Measurements from ENCODE around the gene TRIM2. TPM values are rescaled to one million over a fixed set of nuclear protein-coding genes. Genes with fewer than 3 reads are reported as not detected.

Gene TRIM2
- total and polyA plus RNA-seq, 2 of the 8 experiments (the other 6 are each of a cell fraction or from before 2014, with no cell fraction given): 34.0 to 59.8 TPM

DNA sequence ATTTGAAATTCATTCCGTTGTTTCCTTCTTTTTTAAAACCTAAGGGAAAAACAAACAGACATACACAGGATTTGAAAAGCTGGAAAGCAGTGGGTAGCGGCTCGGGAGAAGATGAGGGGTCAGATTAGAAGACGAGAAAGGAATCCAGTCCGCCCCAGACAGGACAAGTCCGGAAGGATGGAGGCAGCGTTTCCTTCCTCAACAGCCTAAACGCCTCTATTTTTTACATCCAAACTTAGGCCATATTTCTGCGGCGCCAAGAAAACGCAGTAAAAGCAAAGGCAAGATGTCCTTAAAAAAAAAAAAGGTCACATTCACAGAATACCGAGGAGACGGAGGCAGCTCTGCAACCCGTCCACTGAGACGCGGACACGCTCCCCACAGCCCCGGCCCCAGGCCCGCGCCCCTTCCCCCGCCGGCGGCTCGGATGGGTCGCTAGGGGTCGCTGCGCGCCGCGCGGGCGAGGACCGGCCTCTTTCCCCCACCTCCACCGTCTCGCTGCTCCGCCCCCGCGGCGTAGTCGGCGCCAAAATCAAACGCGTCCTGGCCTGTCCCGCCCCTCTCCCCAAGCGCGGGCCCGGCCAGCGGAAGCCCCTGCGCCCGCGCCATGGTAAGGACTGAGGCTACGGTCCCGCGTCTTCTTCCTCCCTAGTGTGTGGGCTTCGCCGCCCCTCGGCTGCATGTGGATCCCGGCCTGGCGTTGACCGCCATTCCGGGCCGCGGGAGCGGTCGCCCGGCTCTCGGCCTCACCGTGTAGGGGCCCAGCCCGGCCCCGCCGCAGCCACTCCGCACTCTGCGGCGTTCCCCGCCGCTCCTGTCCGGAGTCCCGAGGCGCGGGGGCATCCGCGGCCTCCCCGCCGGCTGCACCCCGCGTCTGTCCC is 140.1 kb downstream of the TRIM2 start, which contains the start of gene MND1 (continued):
- TF ChIP-seq, protein P1, sequence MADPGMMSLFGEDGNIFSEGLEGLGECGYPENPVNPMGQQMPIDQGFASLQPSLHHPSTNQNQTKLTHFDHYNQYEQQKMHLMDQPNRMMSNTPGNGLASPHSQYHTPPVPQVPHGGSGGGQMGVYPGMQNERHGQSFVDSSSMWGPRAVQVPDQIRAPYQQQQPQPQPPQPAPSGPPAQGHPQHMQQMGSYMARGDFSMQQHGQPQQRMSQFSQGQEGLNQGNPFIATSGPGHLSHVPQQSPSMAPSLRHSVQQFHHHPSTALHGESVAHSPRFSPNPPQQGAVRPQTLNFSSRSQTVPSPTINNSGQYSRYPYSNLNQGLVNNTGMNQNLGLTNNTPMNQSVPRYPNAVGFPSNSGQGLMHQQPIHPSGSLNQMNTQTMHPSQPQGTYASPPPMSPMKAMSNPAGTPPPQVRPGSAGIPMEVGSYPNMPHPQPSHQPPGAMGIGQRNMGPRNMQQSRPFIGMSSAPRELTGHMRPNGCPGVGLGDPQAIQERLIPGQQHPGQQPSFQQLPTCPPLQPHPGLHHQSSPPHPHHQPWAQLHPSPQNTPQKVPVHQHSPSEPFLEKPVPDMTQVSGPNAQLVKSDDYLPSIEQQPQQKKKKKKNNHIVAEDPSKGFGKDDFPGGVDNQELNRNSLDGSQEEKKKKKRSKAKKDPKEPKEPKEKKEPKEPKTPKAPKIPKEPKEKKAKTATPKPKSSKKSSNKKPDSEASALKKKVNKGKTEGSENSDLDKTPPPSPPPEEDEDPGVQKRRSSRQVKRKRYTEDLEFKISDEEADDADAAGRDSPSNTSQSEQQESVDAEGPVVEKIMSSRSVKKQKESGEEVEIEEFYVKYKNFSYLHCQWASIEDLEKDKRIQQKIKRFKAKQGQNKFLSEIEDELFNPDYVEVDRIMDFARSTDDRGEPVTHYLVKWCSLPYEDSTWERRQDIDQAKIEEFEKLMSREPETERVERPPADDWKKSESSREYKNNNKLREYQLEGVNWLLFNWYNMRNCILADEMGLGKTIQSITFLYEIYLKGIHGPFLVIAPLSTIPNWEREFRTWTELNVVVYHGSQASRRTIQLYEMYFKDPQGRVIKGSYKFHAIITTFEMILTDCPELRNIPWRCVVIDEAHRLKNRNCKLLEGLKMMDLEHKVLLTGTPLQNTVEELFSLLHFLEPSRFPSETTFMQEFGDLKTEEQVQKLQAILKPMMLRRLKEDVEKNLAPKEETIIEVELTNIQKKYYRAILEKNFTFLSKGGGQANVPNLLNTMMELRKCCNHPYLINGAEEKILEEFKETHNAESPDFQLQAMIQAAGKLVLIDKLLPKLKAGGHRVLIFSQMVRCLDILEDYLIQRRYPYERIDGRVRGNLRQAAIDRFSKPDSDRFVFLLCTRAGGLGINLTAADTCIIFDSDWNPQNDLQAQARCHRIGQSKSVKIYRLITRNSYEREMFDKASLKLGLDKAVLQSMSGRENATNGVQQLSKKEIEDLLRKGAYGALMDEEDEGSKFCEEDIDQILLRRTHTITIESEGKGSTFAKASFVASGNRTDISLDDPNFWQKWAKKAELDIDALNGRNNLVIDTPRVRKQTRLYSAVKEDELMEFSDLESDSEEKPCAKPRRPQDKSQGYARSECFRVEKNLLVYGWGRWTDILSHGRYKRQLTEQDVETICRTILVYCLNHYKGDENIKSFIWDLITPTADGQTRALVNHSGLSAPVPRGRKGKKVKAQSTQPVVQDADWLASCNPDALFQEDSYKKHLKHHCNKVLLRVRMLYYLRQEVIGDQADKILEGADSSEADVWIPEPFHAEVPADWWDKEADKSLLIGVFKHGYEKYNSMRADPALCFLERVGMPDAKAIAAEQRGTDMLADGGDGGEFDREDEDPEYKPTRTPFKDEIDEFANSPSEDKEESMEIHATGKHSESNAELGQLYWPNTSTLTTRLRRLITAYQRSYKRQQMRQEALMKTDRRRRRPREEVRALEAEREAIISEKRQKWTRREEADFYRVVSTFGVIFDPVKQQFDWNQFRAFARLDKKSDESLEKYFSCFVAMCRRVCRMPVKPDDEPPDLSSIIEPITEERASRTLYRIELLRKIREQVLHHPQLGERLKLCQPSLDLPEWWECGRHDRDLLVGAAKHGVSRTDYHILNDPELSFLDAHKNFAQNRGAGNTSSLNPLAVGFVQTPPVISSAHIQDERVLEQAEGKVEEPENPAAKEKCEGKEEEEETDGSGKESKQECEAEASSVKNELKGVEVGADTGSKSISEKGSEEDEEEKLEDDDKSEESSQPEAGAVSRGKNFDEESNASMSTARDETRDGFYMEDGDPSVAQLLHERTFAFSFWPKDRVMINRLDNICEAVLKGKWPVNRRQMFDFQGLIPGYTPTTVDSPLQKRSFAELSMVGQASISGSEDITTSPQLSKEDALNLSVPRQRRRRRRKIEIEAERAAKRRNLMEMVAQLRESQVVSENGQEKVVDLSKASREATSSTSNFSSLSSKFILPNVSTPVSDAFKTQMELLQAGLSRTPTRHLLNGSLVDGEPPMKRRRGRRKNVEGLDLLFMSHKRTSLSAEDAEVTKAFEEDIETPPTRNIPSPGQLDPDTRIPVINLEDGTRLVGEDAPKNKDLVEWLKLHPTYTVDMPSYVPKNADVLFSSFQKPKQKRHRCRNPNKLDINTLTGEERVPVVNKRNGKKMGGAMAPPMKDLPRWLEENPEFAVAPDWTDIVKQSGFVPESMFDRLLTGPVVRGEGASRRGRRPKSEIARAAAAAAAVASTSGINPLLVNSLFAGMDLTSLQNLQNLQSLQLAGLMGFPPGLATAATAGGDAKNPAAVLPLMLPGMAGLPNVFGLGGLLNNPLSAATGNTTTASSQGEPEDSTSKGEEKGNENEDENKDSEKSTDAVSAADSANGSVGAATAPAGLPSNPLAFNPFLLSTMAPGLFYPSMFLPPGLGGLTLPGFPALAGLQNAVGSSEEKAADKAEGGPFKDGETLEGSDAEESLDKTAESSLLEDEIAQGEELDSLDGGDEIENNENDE (IDR thresholded peaks at IDR 0.05; ENCODE audit: insufficient replicate concordance, low read length): no peak
- peak; percentile 67; the same call in 1 of the 2 replicates for TF ChIP-seq TBP (IDR thresholded peaks at IDR 0.05; ENCODE audit: low read depth, low read length)
- no peak for TF ChIP-seq BACH1 (IDR thresholded peaks at IDR 0.05; ENCODE audit: low read length)
- TF ChIP-seq, protein P2, sequence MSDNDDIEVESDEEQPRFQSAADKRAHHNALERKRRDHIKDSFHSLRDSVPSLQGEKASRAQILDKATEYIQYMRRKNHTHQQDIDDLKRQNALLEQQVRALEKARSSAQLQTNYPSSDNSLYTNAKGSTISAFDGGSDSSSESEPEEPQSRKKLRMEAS (IDR thresholded peaks at IDR 0.05): peak; percentile 76
- peak; percentile 91 for TF ChIP-seq PHF8 (conservative IDR thresholded peaks at IDR 0.05; ENCODE audit: low read depth, low read length)
- TF ChIP-seq JUND (IDR thresholded peaks at IDR 0.05; ENCODE audit: low read length): peak; percentile 30; the same call in 1 of the 2 replicates
- TF ChIP-seq, protein P3, sequence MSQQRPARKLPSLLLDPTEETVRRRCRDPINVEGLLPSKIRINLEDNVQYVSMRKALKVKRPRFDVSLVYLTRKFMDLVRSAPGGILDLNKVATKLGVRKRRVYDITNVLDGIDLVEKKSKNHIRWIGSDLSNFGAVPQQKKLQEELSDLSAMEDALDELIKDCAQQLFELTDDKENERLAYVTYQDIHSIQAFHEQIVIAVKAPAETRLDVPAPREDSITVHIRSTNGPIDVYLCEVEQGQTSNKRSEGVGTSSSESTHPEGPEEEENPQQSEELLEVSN (IDR thresholded peaks at IDR 0.05): peak; percentile 86
- TF ChIP-seq RBBP5 (IDR thresholded peaks at IDR 0.05; ENCODE audit: borderline replicate concordance, low read depth, low read length): peak; percentile 74; the same call in 1 of the 2 replicates
